GM12878 (cell line): ENCODE data around the gene WWC2. TPM values are rescaled to one million over a fixed set of nuclear protein-coding genes. Genes with fewer than 3 reads are reported as not detected.

Source experiments
- ATAC-seq: fragments of 200-7000 bp; cut with Tn5 transposase; 3 replicates; pipeline ENCODE4 v1.9.1; 2020; ENCODE audit warnings: mild to moderate bottlenecking, moderate library complexity
- BruUV-seq: library from RNA; stranded (reverse); fragments of 400-500 nt; replicated peaks from 2 replicates; lab custom pipeline; 2021; lab: Mats Ljungman, UMichigan
- CTCF ChIA-PET: fragments of 300-600 bp; sonication (Branson Sonifier 250); formaldehyde crosslinking; extraction: SDS; loops from one replicate; lab custom pipeline; 2021; ENCODE audit warnings: inconsistent platforms; lab: Yijun Ruan, JAX
- POLR2A ChIA-PET: fragments of 350-600 bp; formaldehyde crosslinking; extraction: SDS; loops from one replicate; lab custom pipeline; 2021; ENCODE audit warnings: inconsistent platforms; lab: Charles Lee
- RAD21 ChIA-PET: fragments of 300-600 bp; sonication (Branson Sonifier 250); formaldehyde crosslinking; loops from one replicate; lab custom pipeline; 2023; ENCODE audit warnings: antibody characterized with exemption; ENCODE audit not compliant: unreplicated experiment; lab: Charles Lee
- SMC1A ChIA-PET: fragments of 300-600 bp; sonication (Branson Sonifier 250); formaldehyde crosslinking; loops from one replicate; lab custom pipeline; 2023; ENCODE audit not compliant: unreplicated experiment, uncharacterized antibody; lab: Charles Lee
- DNase-seq: peaks from one replicate; pipeline ENCODE4 v3.0.0-alpha.2; 2011; ENCODE audit warnings: low read depth, low spot score
- FAIRE-seq: peaks from 3 replicates; lab custom pipeline; 2011; peaks lifted over from hg19 to GRCh38; lab: Jason Lieb, UNC
- H2AFZ ChIP-seq: 2 replicates; pipeline ENCODE4 v1.6.0; 2011; ENCODE audit warnings: low read depth, low read length, control low read depth; ENCODE audit not compliant: control insufficient read depth
- H3K27ac ChIP-seq: 2 replicates; pipeline ENCODE4 v1.5.1; 2011; ENCODE audit warnings: control low read depth; ENCODE audit not compliant: control insufficient read depth, insufficient read depth
- H3K27me3 ChIP-seq, 2 experiments: replicated peaks in 1 of 2; 2 replicates each; pipeline versions ENCODE4 v1.6.0 to v1.6.1; 2011; ENCODE audit warnings: low read length in 1 of 2; ENCODE audit not compliant: control insufficient read depth in 2 of 2, insufficient read depth in 2 of 2
- H3K36me3 ChIP-seq, 2 experiments: 2 replicates each; pipeline ENCODE4 v1.5.1; 2011; ENCODE audit warnings: low read length in 1 of 2; ENCODE audit not compliant: control insufficient read depth in 2 of 2, insufficient read depth in 2 of 2
- H3K4me1 ChIP-seq: 2 replicates; pipeline ENCODE4 v1.6.1; 2011; ENCODE audit warnings: mild to moderate bottlenecking, low read length, moderate library complexity, mixed read lengths; ENCODE audit not compliant: control insufficient read depth, insufficient read depth
- H3K4me2 ChIP-seq: 2 replicates; pipeline ENCODE4 v1.6.0; 2011; ENCODE audit warnings: control low read depth; ENCODE audit not compliant: control insufficient read depth, insufficient read depth
- H3K4me3 ChIP-seq: fragments of 200-600 bp; sonication (generic); 2 replicates; pipeline ENCODE4 v1.5.1; 2016
- H3K79me2 ChIP-seq: 2 replicates; pipeline ENCODE4 v1.6.0; 2011; ENCODE audit warnings: low read length; ENCODE audit not compliant: control insufficient read depth, insufficient read depth
- H3K9ac ChIP-seq: 2 replicates; pipeline ENCODE4 v1.8.0; 2011; ENCODE audit warnings: low read length, control low read depth, mixed read lengths; ENCODE audit not compliant: control insufficient read depth, insufficient read depth
- H3K9me3 ChIP-seq: replicated peaks from 3 replicates; pipeline ENCODE4 v1.5.1; 2011; ENCODE audit warnings: mild to moderate bottlenecking, low read length; ENCODE audit not compliant: control insufficient read depth, insufficient read depth
- H4K20me1 ChIP-seq: 2 replicates; pipeline ENCODE4 v1.6.0; 2011; ENCODE audit not compliant: control insufficient read depth, insufficient read depth
- BACH1 ChIP-seq: fragments of 450-650 bp; IDR thresholded peaks from 2 replicates; pipeline ENCODE4 v1.6.1; 2017; ENCODE audit warnings: mild to moderate bottlenecking, borderline replicate concordance
- CBX3 ChIP-seq: fragments of 200-600 bp; sonication (generic); IDR thresholded peaks from 2 replicates; pipeline ENCODE4 v1.6.1; 2016; ENCODE audit warnings: low read depth, borderline replicate concordance
- CHD2 ChIP-seq: IDR thresholded peaks from 2 replicates; pipeline ENCODE4 v1.6.1; 2011; ENCODE audit warnings: low read depth, low read length, improper control_type of control experiment, borderline replicate concordance
- CREM ChIP-seq: IDR thresholded peaks from 2 replicates; pipeline ENCODE4 v1.6.1; 2014; ENCODE audit warnings: antibody characterized with exemption, low read depth
- EED ChIP-seq: sonication (generic); IDR thresholded peaks from 2 replicates; pipeline ENCODE4 v1.6.1; 2016; ENCODE audit warnings: antibody characterized with exemption, low read depth
- EZH2 ChIP-seq: IDR thresholded peaks from 2 replicates; pipeline ENCODE4 v1.6.1; 2012; ENCODE audit warnings: low read depth, mild to moderate bottlenecking, control low read depth, inconsistent platforms, low read length, borderline replicate concordance; ENCODE audit not compliant: control insufficient read depth
- HCFC1 ChIP-seq: fragments of 150-350 bp; IDR thresholded peaks from 2 replicates; pipeline ENCODE4 v1.6.1; 2014; ENCODE audit warnings: low read length
- SIN3A ChIP-seq: IDR thresholded peaks from 2 replicates; pipeline ENCODE4 v1.6.1; 2012; ENCODE audit warnings: low read depth, low read length, improper control_type of control experiment
- SP1 ChIP-seq: IDR thresholded peaks from one replicate; pipeline ENCODE4 v1.6.1; 2011; ENCODE audit warnings: low read depth, low read length
- STAT3 ChIP-seq: IDR thresholded peaks from 2 replicates; pipeline ENCODE4 v1.6.1; 2011; ENCODE audit warnings: low read depth, low read length, improper control_type of control experiment
- WRNIP1 ChIP-seq: IDR thresholded peaks from 2 replicates; pipeline ENCODE4 v1.6.1; 2011; ENCODE audit warnings: low read depth, low read length, improper control_type of control experiment, borderline replicate concordance
- WGBS: methylation state at CpG from one replicate; pipeline ENCODE4 v1.1.6; 2016; ENCODE audit warnings: low lambda C conversion rate; ENCODE audit not compliant: insufficient replicate concordance, insufficient coverage; ENCODE audit errors: missing lambda C conversion rate; 5-methylcytosine and 5-hydroxymethylcytosine counted together
- in situ Hi-C: fragments of 300-500 bp; cut with MboI; formaldehyde crosslinking; loops from 9 replicates; pipeline ENCODE4 v1.14.3; 2018; ENCODE audit warnings: mixed read lengths
- intact Hi-C: fragments of 100-400 bp; cut with micrococcal nuclease; formaldehyde crosslinking; loops from one replicate; pipeline ENCODE4 v1.14.2; 2022; ENCODE audit not compliant: unreplicated experiment
- polyA plus RNA-seq, 11 experiments: library from polyadenylated mRNA; depleted of rRNA in 4 of 11; unstranded in 6 of 11; stranded (reverse) in 5 of 11; fragments of >200 nt; fragmentation: Nextera tagmentation in 4 of 11; fragmentation: Illumina TruSeq in 1 of 11; extraction: Ambion mirVana in 4 of 11; extraction: Trizol in 1 of 11; gene quantifications; 1 replicate in 1 of 11; 2 replicates in 10 of 11; pipeline versions ENCODE4 v1.2.1 to v1.2.3, GENCODE V29; 2011 to 2016; ENCODE audit warnings: inconsistent platforms in 2 of 11, missing spikeins in 2 of 11, low read depth in 1 of 11
- total RNA-seq, 4 experiments: library from RNA; depleted of rRNA in 3 of 4; stranded (reverse); fragments of >200 nt in 3 of 4; fragmentation: Illumina TruSeq in 1 of 4; extraction: Trizol in 1 of 4; gene quantifications; 2 replicates each; pipeline versions ENCODE4 v1.2.1 to v1.2.3, GENCODE V29; 2013 to 2021
- TF ChIP-seq, protein P1 (sequence below): fragments of 450-650 bp; IDR thresholded peaks from 2 replicates; pipeline ENCODE4 v1.6.1; 2018; ENCODE audit warnings: borderline replicate concordance, mild to moderate bottlenecking; ENCODE audit not compliant: partially characterized antibody
- TF ChIP-seq, protein P2 (sequence below), 3 experiments: IDR thresholded peaks in 2 of 3; conservative IDR thresholded peaks in 1 of 3; 2 replicates each; pipeline ENCODE4 v1.5.1; 2011; ENCODE audit warnings: low read depth in 3 of 3, low read length in 3 of 3, mild to moderate bottlenecking in 3 of 3, control low read depth in 2 of 3, moderate library complexity in 2 of 3, inconsistent platforms in 1 of 3, mixed read lengths in 1 of 3; ENCODE audit not compliant: control insufficient read depth in 2 of 3, insufficient read depth in 1 of 3; ENCODE audit errors: extremely low read depth in 1 of 3

WWC2 gene
- total and polyA plus RNA-seq, 10 of the 15 experiments (the other 5 are each of a cell fraction or from before 2014, with no cell fraction given), result 0.02 to 0.72 (median 0.06) TPM; not detected in 3

GRCh38 chr4:183165376-183165775, 66.3 kb downstream of the WWC2 start:
- no peaks in the 10 kb centered on the region for H4K20me1 ChIP-seq
- ATAC-seq, result no peak
- no peak overlapping the region for H3K9ac ChIP-seq
- SMC1A ChIA-PET, result interaction anchor here (0.6 to 0.7 kb wide), 2 partner anchors 20 to 89 kb away, joined by 3 read pairs; no protein-coding TSS in a partner anchor
- CTCF ChIA-PET, result interaction anchor here (1.0 kb wide), 1 partner anchor 141 kb away, joined by 3 read pairs; no protein-coding TSS in a partner anchor
- H3K79me2 ChIP-seq, result no peaks in the 10 kb centered on the region
- 0% methylated on average over 1 of the region's 1 CpG for WGBS
- intact Hi-C loops, result no loop called here
- H3K4me3 ChIP-seq, result no peak overlapping the region
- H3K27ac ChIP-seq, result no peak overlapping the region
- no peaks in the 10 kb centered on the region for H3K9me3 ChIP-seq
- H3K27me3 ChIP-seq, result peaks cover 0 to 2% of the 10 kb centered on the region in 2 experiments; a peak in 1 of 4 replicates
- no peaks in the 10 kb centered on the region for H3K36me3 ChIP-seq
- TF ChIP-seq EZH2 (no peak), WRNIP1 (no peak), CHD2 (no peak)
- TF ChIP-seq, protein P1, sequence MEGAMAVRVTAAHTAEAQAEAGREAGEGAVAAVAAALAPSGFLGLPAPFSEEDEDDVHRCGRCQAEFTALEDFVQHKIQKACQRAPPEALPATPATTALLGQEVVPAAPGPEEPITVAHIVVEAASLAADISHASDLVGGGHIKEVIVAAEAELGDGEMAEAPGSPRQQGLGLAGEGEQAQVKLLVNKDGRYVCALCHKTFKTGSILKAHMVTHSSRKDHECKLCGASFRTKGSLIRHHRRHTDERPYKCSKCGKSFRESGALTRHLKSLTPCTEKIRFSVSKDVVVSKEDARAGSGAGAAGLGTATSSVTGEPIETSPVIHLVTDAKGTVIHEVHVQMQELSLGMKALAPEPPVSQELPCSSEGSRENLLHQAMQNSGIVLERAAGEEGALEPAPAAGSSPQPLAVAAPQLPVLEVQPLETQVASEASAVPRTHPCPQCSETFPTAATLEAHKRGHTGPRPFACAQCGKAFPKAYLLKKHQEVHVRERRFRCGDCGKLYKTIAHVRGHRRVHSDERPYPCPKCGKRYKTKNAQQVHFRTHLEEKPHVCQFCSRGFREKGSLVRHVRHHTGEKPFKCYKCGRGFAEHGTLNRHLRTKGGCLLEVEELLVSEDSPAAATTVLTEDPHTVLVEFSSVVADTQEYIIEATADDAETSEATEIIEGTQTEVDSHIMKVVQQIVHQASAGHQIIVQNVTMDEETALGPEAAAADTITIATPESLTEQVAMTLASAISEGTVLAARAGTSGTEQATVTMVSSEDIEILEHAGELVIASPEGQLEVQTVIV, result no peak
- TF ChIP-seq, all 136 proteins: peak for 0
- POLR2A ChIA-PET, result no interaction called here
- DNase-seq (no peak), FAIRE-seq (no peak)
- no TSS peak for BruUV-seq
- H3K4me1 ChIP-seq, result no peaks in the 10 kb centered on the region
- RAD21 ChIA-PET, result no interaction called here
- H2AFZ ChIP-seq, result no peak overlapping the region
- in situ Hi-C loops, result no loop called here
- H3K4me2 ChIP-seq, result no peak overlapping the region

- no peak overlapping the region for H3K27ac ChIP-seq
- H3K9ac ChIP-seq, result no peak overlapping the region
- ChIA-PET POLR2A (no interaction called here), CTCF (no interaction called here), RAD21 (no interaction called here), SMC1A (no interaction called here)
- TF ChIP-seq EED (no peak), BACH1 (no peak), WRNIP1 (no peak), STAT3 (no peak), SP1 (no peak), CBX3 (no peak), CREM (no peak), SIN3A (no peak), HCFC1 (no peak)
- TF ChIP-seq, protein P2, sequence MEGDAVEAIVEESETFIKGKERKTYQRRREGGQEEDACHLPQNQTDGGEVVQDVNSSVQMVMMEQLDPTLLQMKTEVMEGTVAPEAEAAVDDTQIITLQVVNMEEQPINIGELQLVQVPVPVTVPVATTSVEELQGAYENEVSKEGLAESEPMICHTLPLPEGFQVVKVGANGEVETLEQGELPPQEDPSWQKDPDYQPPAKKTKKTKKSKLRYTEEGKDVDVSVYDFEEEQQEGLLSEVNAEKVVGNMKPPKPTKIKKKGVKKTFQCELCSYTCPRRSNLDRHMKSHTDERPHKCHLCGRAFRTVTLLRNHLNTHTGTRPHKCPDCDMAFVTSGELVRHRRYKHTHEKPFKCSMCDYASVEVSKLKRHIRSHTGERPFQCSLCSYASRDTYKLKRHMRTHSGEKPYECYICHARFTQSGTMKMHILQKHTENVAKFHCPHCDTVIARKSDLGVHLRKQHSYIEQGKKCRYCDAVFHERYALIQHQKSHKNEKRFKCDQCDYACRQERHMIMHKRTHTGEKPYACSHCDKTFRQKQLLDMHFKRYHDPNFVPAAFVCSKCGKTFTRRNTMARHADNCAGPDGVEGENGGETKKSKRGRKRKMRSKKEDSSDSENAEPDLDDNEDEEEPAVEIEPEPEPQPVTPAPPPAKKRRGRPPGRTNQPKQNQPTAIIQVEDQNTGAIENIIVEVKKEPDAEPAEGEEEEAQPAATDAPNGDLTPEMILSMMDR (IDR thresholded peaks at IDR 0.05 in 2 of 3, conservative IDR thresholded peaks at IDR 0.05 in 1 of 3; ENCODE audit: control insufficient read depth in 2 of 3, extremely low read depth in 1 of 3, insufficient read depth in 1 of 3, low read depth in 3 of 3, low read length in 3 of 3), result no peak
- no peaks in the 10 kb centered on the region for H3K4me1 ChIP-seq
- no peak for DNase-seq
- no peak for FAIRE-seq
- ATAC-seq, result no peak
- in situ Hi-C loops, result no loop called here
- H2AFZ ChIP-seq, result no peak overlapping the region
- no TSS peak for BruUV-seq
- H4K20me1 ChIP-seq, result no peaks in the 10 kb centered on the region
- H3K4me2 ChIP-seq, result no peak overlapping the region
- no peaks in the 10 kb centered on the region for H3K27me3 ChIP-seq
- intact Hi-C loops, result no loop called here
- no peak overlapping the region for H3K4me3 ChIP-seq
- H3K9me3 ChIP-seq, result no peaks in the 10 kb centered on the region
- no peaks in the 10 kb centered on the region for H3K79me2 ChIP-seq
- no peaks in the 10 kb centered on the region for H3K36me3 ChIP-seq
These were observed 71.8 kb downstream of the WWC2 start for GRCh38 chr4:183170894-183171293.
